ENCODE results near the gene LCP2.

The LCP2 gene

DNA sequence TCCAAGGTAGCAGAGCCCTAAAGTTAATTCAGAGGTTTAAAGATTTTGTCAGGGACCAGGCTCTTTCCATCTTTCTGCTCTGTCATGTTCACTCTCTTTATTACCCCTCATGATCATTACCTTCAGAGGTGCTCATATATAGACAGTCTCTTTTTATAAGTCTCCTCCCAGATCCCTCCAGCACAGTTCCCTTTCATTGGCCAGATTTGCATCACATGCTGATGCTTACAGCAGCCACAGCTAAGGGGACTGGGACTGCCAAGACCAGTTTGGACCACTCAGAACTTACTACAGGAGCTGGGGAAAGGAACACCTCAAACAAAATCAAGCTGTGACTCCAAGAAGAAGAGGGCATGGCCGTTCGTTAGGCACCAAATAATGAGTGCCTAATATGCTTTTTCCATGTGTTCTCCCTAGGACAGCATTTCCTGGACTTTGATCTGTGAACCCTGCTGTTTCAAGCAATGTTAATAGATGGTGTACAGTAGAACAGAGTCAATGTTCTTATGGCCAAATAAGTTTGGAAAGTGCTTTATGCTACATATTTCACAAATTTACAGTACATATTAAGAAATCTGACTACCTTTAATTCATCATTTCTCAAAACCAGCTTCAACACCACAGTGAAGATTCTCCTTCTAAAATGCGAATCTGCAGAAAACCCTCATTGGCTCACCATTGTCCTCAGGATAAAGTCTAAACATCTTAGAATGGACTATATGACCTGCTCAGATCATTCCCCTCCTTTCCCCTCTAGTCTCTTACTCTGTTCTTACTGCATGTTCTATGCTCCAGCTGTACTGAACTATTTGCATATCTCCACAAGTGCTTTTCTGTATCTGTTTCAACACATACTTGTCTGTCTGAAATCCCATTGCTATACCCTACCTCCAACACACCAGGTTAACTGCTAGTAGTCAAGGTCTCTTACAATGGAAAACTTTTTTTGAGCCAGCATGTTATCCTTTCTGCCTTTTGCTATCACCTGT lies 61.4 kb downstream of the LCP2 start:
- Mint-ChIP-seq H3K27ac (no peak overlapping the region), H3K4me1 (no peaks in the 10 kb centered on the region), H3K9me3 (no peaks in the 10 kb centered on the region), H3K4me3 (no peak overlapping the region), H3K27me3 (peaks cover 12% of the 10 kb centered on the region), H3K36me3 (no peaks in the 10 kb centered on the region)
- ATAC-seq = no peak

DNA sequence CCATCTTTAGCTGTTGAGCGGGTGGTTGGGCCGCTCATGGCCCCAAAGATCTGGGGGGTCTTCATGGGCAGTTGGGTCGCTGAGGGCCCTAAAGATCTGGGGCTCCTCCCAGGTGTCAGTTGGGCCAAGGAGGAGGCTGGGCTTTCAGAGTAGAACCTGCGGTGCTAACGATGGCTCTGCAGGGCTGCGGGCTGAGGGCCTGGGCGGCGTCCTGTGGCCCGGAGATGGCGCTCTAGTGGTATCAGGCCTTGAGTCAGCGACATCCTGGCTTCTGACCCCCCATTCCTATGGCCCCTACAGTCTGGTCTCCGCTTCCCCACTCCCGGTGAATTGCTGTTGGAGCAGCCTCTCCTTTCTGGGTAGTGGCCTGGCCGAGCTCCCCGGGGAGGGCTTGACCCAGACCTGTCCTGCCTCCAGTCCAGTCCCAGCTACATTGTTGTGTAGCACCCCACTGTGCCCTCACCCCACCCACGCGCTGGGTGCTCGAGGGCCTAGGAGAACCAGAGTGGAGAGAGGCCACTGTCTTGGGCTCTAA lies 64.2 kb downstream of the LCP2 start:
- H3K4me1 Mint-ChIP-seq = no peaks in the 10 kb centered on the region
- H3K4me3 Mint-ChIP-seq = no peak overlapping the region
- no peaks in the 10 kb centered on the region for H3K9me3 Mint-ChIP-seq
- H3K27ac Mint-ChIP-seq = no peak overlapping the region
- ATAC-seq = no peak
- peaks cover 9% of the 10 kb centered on the region for H3K27me3 Mint-ChIP-seq
- H3K36me3 Mint-ChIP-seq = no peaks in the 10 kb centered on the region

DNA sequence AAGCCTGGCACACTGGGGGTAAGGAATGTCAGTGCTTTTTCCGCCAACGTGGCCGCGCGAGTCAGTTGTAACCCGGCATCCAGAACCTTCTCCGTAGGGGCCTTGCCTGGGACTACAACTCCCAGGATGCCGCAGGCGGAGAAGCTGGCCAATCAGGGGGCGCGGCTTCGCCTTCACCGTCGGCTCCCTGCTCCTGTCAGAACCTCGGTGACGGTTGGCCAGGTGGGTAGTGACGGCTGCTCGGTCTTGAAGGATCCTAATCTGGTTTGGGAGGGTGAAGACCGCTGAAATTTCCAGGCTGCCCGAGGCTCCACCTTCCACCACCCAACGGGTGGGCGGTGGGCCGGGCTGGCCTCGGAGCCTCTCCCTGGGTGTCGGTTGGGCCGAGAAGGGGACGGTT lies 64.8 kb downstream of the LCP2 start, which contains the start of gene C5orf58:
Gene C5orf58, plus strand, starts transcription at position 200 of the 400 bp plus-strand sequence. CDS start 1,992 bp downstream, outside the sequence.
- Mint-ChIP-seq H3K36me3 (no peaks in the 10 kb centered on the region), H3K9me3 (no peaks in the 10 kb centered on the region), H3K4me1 (no peaks in the 10 kb centered on the region), H3K27ac (no peak within 1 kb of the TSS), H3K4me3 (no peak within 1 kb of the TSS), H3K27me3 (peaks cover 3% of the 10 kb centered on the region)
- no peak for ATAC-seq

DNA sequence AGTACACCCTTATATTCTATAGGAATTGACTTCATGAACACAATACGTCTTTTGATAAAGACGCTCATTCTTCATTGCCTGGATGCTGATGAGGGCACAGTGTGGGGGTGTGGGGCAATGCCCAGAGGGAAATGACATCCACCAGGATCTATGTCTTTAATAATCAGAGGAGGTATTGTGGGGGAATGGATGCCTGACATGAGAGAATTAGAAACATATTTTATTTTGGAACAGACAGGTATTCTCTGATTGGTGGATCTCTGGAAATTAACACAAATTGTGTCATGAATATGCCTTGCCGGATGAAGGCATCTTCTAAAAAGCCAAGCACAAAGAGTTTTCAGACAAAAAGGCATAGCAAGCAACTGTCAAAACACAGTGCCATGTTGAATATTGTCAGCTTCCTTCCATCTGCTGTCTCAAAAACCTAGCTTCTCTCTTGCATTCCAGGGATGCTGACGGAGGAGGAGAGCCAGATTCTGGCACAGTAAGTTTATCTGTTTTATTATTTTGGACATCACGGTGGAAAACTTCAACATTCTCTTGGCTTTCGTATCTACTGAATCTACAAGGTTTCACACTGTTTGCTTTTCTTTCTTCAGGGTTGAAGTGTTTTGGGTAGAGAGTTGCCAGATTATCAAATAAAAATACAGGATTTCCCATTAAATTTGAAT lies 68.7 kb downstream of the LCP2 start:
- peaks cover 5% of the 10 kb centered on the region for H3K4me1 Mint-ChIP-seq
- no peak for ATAC-seq
- H3K9me3 Mint-ChIP-seq = no peaks in the 10 kb centered on the region
- H3K27me3 Mint-ChIP-seq = peaks cover 10% of the 10 kb centered on the region
- no peak overlapping the region for H3K27ac Mint-ChIP-seq
- H3K4me3 Mint-ChIP-seq = no peak overlapping the region
- H3K36me3 Mint-ChIP-seq = no peaks in the 10 kb centered on the region

DNA sequence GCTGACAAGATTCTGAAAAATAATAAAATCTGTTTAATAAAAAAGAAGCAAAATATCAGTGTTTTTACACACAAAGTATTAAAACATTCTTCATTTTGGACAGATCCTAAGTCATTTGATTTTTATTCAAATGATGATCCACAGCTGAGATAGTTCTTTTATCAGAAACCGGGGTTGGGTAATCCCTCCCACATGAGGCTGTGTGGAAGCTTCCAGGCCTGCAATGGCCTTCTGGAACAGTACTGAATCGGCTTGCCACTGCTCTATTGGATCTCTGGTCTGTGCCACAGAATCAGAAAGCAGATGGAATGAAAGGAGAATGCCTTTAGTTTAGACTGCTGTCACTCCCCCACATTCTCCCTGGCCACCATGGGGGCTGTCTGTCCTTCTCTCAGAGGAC lies 70.9 kb downstream of the LCP2 start:
- Mint-ChIP-seq H3K27me3 (peaks cover 10% of the 10 kb centered on the region), H3K36me3 (no peaks in the 10 kb centered on the region), H3K27ac (no peak overlapping the region), H3K9me3 (no peaks in the 10 kb centered on the region), H3K4me1 (peaks cover 5% of the 10 kb centered on the region), H3K4me3 (no peak overlapping the region)
- no peak for ATAC-seq

DNA sequence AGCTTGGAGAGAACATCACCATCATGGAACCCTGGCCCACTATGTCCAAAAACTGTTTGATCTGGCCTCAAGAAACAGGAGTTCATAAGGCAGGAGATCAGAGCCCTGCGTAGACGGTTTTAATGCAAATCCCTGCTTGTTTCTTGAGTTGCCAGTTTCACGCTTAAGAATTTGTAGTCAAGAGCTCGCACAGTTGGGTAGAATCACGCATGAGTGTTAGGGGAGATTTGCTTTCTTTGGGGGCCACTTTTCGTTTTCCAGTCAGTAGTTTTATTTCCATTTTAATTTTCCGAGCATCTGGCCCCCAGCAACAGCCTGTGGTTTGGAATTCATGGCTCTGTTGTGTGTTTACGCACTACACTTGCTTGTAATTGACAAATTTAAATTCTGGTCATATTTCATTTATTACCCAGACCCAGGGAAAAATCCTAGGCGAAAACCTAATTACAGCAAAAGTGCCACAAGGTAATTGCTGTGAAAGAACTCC lies 71.4 kb downstream of the LCP2 start:
- no peak for ATAC-seq
- Mint-ChIP-seq H3K4me3 (no peak overlapping the region), H3K4me1 (peaks cover 5% of the 10 kb centered on the region), H3K27me3 (peaks cover 10% of the 10 kb centered on the region), H3K9me3 (no peaks in the 10 kb centered on the region), H3K27ac (no peak overlapping the region), H3K36me3 (no peaks in the 10 kb centered on the region)

DNA sequence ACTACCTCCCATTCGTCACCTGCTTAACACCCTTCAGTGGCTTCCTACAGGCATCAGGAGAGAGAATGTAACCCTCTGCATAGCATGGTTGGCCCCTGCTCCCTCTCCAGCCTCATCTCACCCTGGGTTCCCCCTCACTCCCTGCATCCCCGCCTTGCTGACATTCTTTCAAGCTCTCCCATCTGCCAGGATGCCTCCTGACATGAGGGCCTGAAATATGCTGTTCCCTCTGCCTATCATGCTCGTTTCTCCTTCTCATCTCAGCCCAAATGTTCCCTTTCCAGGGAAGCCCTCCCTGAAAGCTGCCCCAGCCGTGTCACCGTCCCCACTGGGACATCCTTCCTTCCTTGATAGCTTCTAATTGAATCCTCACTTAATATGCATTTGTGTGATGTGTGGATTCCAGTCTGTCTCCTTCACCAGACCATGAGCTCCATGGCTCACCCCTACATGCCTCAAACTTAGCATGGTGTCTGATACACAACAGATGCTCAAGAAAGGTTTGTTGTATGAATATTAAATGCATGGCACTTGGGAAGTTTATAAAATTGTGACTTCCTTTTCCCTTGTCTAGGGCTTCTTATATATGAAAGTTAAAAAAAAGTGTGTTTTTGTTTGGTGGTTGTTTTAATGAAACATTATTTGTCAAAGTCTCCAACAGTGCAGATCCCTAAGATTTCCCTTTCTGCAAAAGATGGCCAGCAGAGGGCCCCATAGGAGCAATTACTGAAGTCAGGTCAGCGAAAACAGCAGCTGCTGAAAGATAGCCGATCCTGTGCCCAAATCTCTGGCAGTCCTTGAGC lies 72.0 kb downstream of the LCP2 start:
- Mint-ChIP-seq H3K4me3 (no peak overlapping the region), H3K36me3 (no peaks in the 10 kb centered on the region), H3K27ac (no peak overlapping the region), H3K9me3 (no peaks in the 10 kb centered on the region), H3K4me1 (peaks cover 6% of the 10 kb centered on the region), H3K27me3 (peaks cover 10% of the 10 kb centered on the region)
- ATAC-seq = peak; percentile 56

DNA sequence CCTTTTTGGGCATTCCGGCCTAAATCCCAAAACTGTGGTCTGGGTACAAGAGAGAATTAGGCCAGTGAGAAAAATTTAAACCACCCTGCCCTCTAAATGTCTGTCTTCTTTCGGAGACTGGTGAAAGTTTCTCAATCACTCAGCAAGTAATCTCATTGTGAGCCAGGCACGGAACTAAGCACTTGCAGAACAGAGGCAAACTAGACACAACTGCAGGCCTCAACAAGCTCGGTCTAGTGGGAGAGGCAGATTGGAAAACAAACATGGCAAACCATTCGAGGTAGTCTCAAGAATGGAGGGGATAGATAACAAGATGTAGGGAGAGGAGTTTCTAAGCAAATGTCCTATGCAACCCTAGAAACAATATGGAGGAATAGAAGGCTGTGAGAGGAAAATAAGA lies 73.7 kb downstream of the LCP2 start:
- Mint-ChIP-seq H3K27me3 (peaks cover 10% of the 10 kb centered on the region), H3K9me3 (no peaks in the 10 kb centered on the region), H3K36me3 (no peaks in the 10 kb centered on the region), H3K27ac (no peak overlapping the region), H3K4me1 (peaks cover 16% of the 10 kb centered on the region), H3K4me3 (no peak overlapping the region)
- ATAC-seq = no peak

DNA sequence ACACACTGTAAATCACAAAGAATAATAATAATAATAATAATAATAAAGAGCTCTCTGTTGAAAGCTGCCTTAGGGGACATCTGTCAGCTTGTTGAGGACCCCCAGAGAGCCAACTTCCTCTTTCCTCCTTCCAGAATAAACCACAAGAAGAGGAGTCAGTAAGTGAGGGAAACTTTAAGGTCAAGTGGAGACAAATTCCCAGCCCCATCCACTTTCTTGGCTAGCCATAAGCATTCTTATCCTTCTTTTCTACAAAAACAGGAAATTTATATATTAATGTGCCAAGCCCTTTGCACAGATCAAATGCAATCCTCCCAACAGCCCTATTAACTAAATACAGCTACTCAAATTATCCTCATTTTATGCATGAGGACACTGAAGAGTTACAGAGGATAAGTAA lies 74.2 kb downstream of the LCP2 start:
- no peak for ATAC-seq
- peaks cover 16% of the 10 kb centered on the region for H3K4me1 Mint-ChIP-seq
- no peak overlapping the region for H3K4me3 Mint-ChIP-seq
- no peaks in the 10 kb centered on the region for H3K36me3 Mint-ChIP-seq
- no peaks in the 10 kb centered on the region for H3K9me3 Mint-ChIP-seq
- no peak overlapping the region for H3K27ac Mint-ChIP-seq
- peaks cover 10% of the 10 kb centered on the region for H3K27me3 Mint-ChIP-seq

DNA sequence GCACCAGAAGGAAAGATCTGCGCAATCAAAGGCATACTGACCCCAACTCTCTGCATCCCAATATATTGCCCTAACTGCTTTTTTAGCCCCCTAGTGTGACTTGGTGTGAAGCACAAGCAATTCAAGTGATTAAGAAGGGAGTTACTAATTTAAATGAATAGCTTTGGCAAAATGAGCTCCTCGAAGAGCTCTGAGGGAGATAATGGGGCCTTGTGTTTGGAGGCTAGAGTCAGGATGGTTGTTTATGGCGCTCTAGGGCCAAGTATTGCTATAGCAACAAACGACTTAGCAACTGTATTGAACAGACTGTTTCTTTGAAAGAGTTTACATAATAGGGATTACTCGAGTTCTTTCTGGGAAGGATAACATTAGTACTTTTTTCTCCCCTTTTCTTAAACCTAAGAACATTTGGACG lies 76.2 kb downstream of the LCP2 start:
- H3K27me3 Mint-ChIP-seq = peaks cover 10% of the 10 kb centered on the region
- H3K4me3 Mint-ChIP-seq = no peak overlapping the region
- ATAC-seq = no peak
- no peaks in the 10 kb centered on the region for H3K9me3 Mint-ChIP-seq
- no peak overlapping the region for H3K27ac Mint-ChIP-seq
- no peaks in the 10 kb centered on the region for H3K36me3 Mint-ChIP-seq
- peaks cover 16% of the 10 kb centered on the region for H3K4me1 Mint-ChIP-seq

DNA sequence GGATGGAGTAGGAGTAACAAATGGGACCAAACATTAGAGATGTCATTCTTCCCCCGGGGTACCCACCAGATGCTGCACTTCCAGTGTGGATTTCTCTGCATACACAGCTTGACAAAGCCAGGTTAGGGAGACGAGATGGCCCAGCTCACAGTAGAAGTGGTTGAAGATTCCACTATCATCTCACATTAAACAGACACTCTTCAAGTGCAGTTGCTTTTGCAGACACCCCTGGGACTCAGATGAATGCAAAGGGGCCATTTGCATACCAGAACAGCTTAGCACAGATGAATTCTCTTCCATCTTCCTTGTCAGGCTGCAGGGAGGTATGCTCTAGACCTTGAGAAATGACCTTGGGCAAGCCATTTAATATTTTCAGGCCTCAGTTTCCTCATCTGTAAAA lies 77.4 kb downstream of the LCP2 start:
- Mint-ChIP-seq H3K27ac (no peak overlapping the region), H3K36me3 (no peaks in the 10 kb centered on the region), H3K4me1 (peaks cover 11% of the 10 kb centered on the region), H3K4me3 (no peak overlapping the region), H3K27me3 (no peaks in the 10 kb centered on the region), H3K9me3 (no peaks in the 10 kb centered on the region)
- ATAC-seq = no peak

DNA sequence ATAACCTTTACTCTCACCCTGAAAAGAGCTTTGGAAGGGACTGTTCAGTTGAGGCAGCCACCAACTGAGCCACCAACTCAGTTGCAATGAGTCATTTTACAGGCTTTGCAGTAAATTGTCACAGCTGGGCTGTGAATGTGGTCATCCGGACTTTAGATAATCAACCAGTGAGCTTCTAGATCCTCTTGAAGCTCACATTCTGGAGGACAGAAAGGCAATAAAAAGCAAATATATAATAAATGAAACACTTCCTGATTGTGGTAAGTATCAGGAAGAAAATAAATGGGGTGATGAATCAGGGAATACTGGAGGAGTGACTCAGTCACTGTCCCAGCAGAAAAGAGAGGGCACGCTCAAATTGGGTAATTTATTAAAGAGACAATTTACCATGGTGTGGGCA lies 78.0 kb downstream of the LCP2 start:
- no peak for ATAC-seq
- H3K9me3 Mint-ChIP-seq = no peaks in the 10 kb centered on the region
- H3K27ac Mint-ChIP-seq = no peak overlapping the region
- H3K4me3 Mint-ChIP-seq = no peak overlapping the region
- H3K36me3 Mint-ChIP-seq = no peaks in the 10 kb centered on the region
- H3K4me1 Mint-ChIP-seq = peaks cover 11% of the 10 kb centered on the region
- no peaks in the 10 kb centered on the region for H3K27me3 Mint-ChIP-seq

DNA sequence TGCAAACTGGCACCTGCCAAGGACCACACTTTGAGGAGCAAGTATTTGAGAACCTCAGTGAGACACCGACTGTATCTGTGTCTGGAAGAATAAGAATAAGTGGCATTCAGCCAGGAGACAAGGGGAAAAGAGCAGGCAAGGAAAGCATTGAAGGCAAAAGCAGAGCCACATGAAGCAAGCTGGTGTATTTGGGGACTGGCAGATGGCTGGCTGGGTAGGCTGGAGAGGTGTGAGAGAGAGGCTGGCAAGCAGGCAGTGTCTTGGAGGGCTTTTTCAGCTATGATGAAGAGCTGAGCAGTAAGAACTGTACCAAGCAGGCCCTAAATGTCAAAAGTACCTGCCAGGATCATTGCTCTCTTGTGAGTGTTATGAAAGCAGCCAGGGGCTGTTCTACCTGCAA lies 78.9 kb downstream of the LCP2 start:
- Mint-ChIP-seq H3K36me3 (no peaks in the 10 kb centered on the region), H3K4me1 (peaks cover 11% of the 10 kb centered on the region), H3K27ac (no peak overlapping the region), H3K4me3 (no peak overlapping the region), H3K27me3 (no peaks in the 10 kb centered on the region), H3K9me3 (no peaks in the 10 kb centered on the region)
- ATAC-seq = no peak

DNA sequence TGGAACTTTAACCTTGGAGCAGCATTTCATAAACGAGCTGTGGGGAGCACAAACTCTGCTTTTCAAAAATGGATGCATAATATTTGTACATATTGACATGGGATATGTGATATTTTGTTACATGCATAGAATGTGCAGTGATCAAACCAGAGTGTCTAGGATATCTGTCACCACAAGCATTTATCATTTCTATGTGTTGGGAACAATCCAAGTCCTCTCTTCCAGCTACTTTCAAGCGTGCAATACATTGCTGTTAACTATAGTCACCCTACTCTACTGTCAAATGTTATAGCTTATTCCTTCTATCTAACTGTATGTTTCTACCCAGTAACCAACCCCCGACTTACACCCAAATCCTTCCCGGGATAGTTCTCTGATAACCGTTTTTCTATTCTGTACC lies 79.7 kb downstream of the LCP2 start:
- no peak overlapping the region for H3K27ac Mint-ChIP-seq
- ATAC-seq = no peak
- H3K4me3 Mint-ChIP-seq = no peak overlapping the region
- H3K27me3 Mint-ChIP-seq = no peaks in the 10 kb centered on the region
- H3K36me3 Mint-ChIP-seq = no peaks in the 10 kb centered on the region
- peaks cover 11% of the 10 kb centered on the region for H3K4me1 Mint-ChIP-seq
- no peaks in the 10 kb centered on the region for H3K9me3 Mint-ChIP-seq

Measured in stimulated activated memory B cell treated with anti-CD40 and anti-IgM and Interleukin-4, amounts not matched to agents 10 μg/mL and 1 μg/mL and 100 μg/mL, for 72 hours (primary cell).